KOPT-K1 (cell line): ENCODE measurements around the gene VCAM1.
"Not testable (repeated sequence)": the region's sequence is repeated elsewhere in the genome, so short reads cannot be mapped to it uniquely, and the experiment has no call there.

Experiments
- H3K27ac ChIP-seq: fragments of 200-600 bp; sonication (generic); 2 replicates; pipeline ENCODE4 v1.5.1; 2016; ENCODE audit warnings: antibody characterized with exemption, mild to moderate bottlenecking, low read depth, low read length; ENCODE audit not compliant: poor library complexity, severe bottlenecking
- H3K36me3 ChIP-seq: fragments of 200-600 bp; sonication (generic); 2 replicates; pipeline ENCODE4 v1.5.1; 2017; ENCODE audit warnings: antibody characterized with exemption, mild to moderate bottlenecking, low read length, moderate library complexity; ENCODE audit not compliant: insufficient read depth
- H3K9me3 ChIP-seq: fragments of 200-600 bp; sonication (generic); 2 replicates; pipeline ENCODE4 v1.5.1; 2017; ENCODE audit warnings: antibody characterized with exemption, low read length, mild to moderate bottlenecking; ENCODE audit not compliant: insufficient read depth, poor library complexity, severe bottlenecking

Gene VCAM1

DNA sequence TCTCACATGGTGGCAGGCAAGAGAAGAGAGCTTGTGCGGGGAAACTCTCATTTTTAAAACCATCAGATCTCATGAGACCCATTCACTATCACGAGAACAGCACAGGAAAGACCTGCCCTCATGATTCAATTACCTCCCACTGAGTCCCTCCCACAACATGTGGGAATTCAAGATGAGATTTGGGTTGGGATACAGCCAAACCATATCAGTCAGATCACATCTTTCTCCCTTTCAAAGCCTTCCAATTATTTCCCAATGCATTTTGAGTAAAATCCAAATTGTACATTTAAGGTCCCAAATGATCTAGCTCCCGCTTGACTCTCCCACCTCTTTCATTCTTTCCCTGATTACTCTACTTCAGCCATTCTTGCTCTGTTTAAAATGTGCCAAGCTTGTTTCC is 62.2 kb downstream of the VCAM1 start:
- H3K36me3 ChIP-seq, H3K27ac ChIP-seq: not testable (repeated sequence)
- H3K9me3 ChIP-seq = peaks cover 13% of the 10 kb centered on the region

DNA sequence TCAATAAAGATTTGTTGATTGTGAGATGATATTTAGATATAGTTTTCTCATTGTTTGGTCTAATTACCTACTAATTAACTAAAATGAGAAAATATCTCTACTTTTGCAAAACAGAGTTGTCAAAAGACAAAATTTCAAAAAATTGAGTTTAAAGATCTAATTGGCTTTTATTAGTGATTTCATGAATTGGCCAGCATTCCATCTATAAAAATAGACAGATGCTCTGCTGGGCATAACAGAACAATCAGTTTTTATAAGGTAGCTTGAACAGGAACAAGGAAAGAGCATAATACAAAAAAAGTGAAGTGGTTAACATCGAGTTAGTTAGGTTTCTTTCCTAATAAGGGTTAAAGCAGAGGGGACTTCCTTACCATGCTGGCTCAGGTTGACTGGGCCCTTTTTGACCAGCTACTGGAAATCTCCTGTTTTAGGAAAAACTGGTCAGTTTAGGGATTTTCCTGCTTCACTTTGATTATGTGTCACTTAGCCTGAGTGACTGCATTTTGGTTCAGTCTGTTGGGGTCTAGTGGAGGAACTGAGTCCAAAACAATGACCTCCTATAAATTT is 63.0 kb downstream of the VCAM1 start:
- Histone ChIP-seq H3K36me3 (no peaks in the 10 kb centered on the region), H3K27ac (no peak overlapping the region), H3K9me3 (peaks cover 13% of the 10 kb centered on the region)

DNA sequence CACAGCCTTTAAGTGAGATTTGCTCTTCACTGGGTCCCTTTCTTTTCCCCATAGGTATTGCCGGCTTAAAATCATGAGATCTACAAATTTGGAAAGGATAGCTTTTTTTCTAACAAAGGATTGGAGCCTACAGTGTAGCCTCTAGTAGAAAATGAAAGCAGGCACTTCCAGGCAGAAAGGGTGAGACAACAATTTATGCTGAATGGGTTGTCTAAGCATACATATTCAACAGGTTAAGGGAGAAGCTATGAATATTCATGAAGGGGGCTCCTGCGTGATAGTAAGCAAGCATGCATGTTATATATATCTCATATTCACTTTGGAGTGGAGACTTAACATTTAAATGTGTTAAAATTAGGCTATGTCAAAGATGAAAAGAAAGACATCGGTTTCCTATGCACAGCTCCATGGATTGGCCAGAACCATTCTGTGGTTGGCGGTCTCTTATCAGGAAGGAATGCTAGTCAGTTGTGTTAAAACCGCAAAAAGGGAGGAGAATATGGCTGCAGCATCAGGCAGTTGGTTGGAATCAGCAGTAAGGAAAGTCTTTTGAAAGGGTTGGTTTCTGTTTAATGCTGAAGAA is 66.0 kb downstream of the VCAM1 start:
- Histone ChIP-seq H3K36me3 (no peaks in the 10 kb centered on the region), H3K27ac (peak overlapping the region; percentile 40), H3K9me3 (peaks cover 13% of the 10 kb centered on the region)

DNA sequence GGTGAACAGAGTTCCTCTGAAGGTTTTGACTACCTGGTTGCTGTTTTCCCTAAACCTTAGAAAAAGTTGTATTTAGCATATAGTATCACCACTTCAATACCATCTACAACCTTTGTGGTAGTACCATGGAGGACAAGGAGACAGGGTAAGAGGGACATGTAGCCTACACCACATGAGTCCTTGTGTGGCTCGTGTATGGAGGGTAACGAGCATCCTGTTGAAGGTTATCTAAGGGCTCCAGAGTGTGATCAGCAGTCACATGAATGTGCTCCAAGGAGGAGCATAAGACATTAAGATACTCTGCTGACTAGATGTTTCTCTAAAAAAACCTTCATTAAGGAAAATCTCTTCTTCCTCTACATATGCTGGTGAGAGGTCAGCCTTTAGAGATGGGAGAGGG is 67.3 kb downstream of the VCAM1 start:
- no peak overlapping the region for H3K27ac ChIP-seq
- H3K36me3 ChIP-seq = no peaks in the 10 kb centered on the region
- H3K9me3 ChIP-seq = peaks cover 4% of the 10 kb centered on the region
